Measurements from ENCODE around the gene ELOVL3. TPM values are rescaled to one million over a fixed set of nuclear protein-coding genes. Genes with fewer than 3 reads are reported as not detected.

ELOVL3 gene
- total and polyA plus RNA-seq, 2 of the 13 experiments (the other 11 are each of a cell fraction or from before 2014, with no cell fraction given) = 0.58 to 0.69 TPM

DNA sequence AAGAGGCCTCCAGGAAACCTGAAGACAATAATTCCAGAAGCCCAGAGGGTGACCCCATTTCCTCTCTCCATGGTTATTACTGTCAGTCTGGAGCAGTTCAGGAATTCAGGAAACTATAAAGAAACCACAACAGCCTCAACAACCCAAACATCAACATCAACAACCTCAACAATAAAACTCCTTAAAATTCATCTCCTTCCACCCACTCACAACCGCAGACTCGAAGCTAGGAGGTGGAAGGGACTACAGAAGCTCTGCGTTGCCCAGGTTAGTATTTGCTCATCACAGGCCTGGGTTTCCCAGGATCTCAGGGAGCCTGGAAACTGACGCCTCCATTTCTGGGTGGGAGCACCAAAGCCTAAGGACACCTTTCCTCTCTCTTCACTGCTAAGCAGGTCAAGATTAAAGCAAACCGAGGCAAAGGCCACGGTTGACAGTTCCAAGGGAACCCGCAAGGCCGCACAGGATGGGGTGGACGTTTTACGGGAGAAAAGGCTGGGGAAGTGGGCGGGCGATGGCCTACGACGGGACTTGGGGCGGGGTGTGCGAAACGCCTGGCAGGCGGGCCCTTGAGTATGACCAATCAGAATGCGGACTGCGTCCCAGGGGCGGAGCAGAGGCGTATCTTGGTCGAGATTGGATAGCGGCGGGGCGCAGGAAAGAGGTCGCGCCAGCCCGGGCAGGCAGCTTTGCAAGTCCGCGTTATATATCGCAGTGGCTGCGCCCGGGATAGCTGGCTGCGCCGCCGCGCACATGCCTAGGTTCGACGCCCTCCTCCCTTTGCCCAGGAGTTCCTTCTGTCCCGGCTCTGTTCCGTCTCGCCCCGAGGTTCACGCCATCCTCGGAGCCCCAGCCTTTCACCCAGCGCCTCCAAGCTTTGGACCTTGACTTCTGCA, at the start of gene ELOVL3 (continued):
- TF ChIP-seq, protein P1, sequence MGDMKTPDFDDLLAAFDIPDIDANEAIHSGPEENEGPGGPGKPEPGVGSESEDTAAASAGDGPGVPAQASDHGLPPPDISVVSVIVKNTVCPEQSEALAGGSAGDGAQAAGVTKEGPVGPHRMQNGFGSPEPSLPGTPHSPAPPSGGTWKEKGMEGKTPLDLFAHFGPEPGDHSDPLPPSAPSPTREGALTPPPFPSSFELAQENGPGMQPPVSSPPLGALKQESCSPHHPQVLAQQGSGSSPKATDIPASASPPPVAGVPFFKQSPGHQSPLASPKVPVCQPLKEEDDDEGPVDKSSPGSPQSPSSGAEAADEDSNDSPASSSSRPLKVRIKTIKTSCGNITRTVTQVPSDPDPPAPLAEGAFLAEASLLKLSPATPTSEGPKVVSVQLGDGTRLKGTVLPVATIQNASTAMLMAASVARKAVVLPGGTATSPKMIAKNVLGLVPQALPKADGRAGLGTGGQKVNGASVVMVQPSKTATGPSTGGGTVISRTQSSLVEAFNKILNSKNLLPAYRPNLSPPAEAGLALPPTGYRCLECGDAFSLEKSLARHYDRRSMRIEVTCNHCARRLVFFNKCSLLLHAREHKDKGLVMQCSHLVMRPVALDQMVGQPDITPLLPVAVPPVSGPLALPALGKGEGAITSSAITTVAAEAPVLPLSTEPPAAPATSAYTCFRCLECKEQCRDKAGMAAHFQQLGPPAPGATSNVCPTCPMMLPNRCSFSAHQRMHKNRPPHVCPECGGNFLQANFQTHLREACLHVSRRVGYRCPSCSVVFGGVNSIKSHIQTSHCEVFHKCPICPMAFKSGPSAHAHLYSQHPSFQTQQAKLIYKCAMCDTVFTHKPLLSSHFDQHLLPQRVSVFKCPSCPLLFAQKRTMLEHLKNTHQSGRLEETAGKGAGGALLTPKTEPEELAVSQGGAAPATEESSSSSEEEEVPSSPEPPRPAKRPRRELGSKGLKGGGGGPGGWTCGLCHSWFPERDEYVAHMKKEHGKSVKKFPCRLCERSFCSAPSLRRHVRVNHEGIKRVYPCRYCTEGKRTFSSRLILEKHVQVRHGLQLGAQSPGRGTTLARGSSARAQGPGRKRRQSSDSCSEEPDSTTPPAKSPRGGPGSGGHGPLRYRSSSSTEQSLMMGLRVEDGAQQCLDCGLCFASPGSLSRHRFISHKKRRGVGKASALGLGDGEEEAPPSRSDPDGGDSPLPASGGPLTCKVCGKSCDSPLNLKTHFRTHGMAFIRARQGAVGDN (CRISPR knock-in tag; IDR thresholded peaks at IDR 0.05) = peak; percentile 100
- TF ChIP-seq HOXA7 (CRISPR knock-in tag; IDR thresholded peaks at IDR 0.05) = no peak
- TF ChIP-seq, protein P2, sequence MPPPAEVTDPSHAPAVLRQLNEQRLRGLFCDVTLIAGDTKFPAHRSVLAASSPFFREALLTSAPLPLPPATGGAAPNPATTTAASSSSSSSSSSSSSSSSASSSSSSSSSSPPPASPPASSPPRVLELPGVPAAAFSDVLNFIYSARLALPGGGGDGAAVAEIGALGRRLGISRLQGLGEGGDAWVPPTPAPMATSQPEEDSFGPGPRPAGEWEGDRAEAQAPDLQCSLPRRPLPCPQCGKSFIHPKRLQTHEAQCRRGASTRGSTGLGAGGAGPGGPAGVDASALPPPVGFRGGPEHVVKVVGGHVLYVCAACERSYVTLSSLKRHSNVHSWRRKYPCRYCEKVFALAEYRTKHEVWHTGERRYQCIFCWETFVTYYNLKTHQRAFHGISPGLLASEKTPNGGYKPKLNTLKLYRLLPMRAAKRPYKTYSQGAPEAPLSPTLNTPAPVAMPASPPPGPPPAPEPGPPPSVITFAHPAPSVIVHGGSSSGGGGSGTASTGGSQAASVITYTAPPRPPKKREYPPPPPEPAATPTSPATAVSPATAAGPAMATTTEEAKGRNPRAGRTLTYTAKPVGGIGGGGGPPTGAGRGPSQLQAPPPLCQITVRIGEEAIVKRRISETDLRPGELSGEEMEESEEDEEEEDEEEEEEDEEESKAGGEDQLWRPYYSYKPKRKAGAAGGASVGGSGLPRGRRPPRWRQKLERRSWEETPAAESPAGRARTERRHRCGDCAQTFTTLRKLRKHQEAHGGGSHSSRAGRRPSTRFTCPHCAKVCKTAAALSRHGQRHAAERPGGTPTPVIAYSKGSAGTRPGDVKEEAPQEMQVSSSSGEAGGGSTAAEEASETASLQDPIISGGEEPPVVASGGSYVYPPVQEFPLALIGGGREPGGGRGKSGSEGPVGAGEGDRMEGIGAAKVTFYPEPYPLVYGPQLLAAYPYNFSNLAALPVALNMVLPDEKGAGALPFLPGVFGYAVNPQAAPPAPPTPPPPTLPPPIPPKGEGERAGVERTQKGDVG (CRISPR knock-in tag; IDR thresholded peaks at IDR 0.05; ENCODE audit: borderline replicate concordance) = peak; percentile 95; the same call in 1 of the 2 replicates
- TF ChIP-seq, protein P3, sequence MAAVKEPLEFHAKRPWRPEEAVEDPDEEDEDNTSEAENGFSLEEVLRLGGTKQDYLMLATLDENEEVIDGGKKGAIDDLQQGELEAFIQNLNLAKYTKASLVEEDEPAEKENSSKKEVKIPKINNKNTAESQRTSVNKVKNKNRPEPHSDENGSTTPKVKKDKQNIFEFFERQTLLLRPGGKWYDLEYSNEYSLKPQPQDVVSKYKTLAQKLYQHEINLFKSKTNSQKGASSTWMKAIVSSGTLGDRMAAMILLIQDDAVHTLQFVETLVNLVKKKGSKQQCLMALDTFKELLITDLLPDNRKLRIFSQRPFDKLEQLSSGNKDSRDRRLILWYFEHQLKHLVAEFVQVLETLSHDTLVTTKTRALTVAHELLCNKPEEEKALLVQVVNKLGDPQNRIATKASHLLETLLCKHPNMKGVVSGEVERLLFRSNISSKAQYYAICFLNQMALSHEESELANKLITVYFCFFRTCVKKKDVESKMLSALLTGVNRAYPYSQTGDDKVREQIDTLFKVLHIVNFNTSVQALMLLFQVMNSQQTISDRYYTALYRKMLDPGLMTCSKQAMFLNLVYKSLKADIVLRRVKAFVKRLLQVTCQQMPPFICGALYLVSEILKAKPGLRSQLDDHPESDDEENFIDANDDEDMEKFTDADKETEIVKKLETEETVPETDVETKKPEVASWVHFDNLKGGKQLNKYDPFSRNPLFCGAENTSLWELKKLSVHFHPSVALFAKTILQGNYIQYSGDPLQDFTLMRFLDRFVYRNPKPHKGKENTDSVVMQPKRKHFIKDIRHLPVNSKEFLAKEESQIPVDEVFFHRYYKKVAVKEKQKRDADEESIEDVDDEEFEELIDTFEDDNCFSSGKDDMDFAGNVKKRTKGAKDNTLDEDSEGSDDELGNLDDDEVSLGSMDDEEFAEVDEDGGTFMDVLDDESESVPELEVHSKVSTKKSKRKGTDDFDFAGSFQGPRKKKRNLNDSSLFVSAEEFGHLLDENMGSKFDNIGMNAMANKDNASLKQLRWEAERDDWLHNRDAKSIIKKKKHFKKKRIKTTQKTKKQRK (IDR thresholded peaks at IDR 0.05; ENCODE audit: low read length) = no peak
- TF ChIP-seq SSRP1 (CRISPR knock-in tag; IDR thresholded peaks at IDR 0.05) = no peak
- peak; percentile 63 for TF ChIP-seq RFX5 (IDR thresholded peaks at IDR 0.05; ENCODE audit: low read depth, low read length)
- TF ChIP-seq ZC3H13 (CRISPR knock-in tag; IDR thresholded peaks at IDR 0.05) = peak; percentile 81; the same call in 1 of the 2 replicates
- TF ChIP-seq, protein P4, sequence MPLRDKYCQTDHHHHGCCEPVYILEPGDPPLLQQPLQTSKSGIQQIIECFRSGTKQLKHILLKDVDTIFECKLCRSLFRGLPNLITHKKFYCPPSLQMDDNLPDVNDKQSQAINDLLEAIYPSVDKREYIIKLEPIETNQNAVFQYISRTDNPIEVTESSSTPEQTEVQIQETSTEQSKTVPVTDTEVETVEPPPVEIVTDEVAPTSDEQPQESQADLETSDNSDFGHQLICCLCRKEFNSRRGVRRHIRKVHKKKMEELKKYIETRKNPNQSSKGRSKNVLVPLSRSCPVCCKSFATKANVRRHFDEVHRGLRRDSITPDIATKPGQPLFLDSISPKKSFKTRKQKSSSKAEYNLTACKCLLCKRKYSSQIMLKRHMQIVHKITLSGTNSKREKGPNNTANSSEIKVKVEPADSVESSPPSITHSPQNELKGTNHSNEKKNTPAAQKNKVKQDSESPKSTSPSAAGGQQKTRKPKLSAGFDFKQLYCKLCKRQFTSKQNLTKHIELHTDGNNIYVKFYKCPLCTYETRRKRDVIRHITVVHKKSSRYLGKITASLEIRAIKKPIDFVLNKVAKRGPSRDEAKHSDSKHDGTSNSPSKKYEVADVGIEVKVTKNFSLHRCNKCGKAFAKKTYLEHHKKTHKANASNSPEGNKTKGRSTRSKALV (CRISPR knock-in tag; IDR thresholded peaks at IDR 0.05) = no peak
- peak; percentile 90 for TF ChIP-seq NKX3-1 (CRISPR knock-in tag; IDR thresholded peaks at IDR 0.05)
- no peak for TF ChIP-seq SMARCC2 (IDR thresholded peaks at IDR 0.05)
- TF ChIP-seq RBM22 (optimal IDR thresholded peaks at IDR 0.05; ENCODE audit: low read length) = no peak
- TF ChIP-seq ZNF768 (CRISPR knock-in tag; IDR thresholded peaks at IDR 0.05) = peak; percentile 77; the same call in 1 of the 2 replicates
- TF ChIP-seq CREB1 (IDR thresholded peaks at IDR 0.05) = peak; percentile 60
- peak; percentile 52; the same call in 1 of the 2 replicates for TF ChIP-seq CREB1 (CRISPR knock-in tag; IDR thresholded peaks at IDR 0.05)
- peak; percentile 65; the same call in 1 of the 3 replicates for TF ChIP-seq MXI1 (IDR thresholded peaks at IDR 0.05; ENCODE audit: borderline replicate concordance, low read depth, low read length)

Data from HepG2 (cell line).